Activated CD4-positive, alpha-beta T cell treated with anti-CD3 and anti-CD28 coated beads, Interleukin-10, Interleukin-2, amounts not matched to agents 100 ng/mL and 50 ng/mL, durations not matched to agents 16 hours and 8 hours (primary cell): Measurements from ENCODE around the gene EBI3.
"Not testable (repeated sequence)": the region's sequence is repeated elsewhere in the genome, so short reads cannot be mapped to it uniquely, and the experiment has no call there.

ENCODE experiments used
- DNase-seq: peaks from one replicate; pipeline ENCODE4 v3.0.0-alpha.2; 2020

The EBI3 gene

GRCh38 chr19:4200940-4201542 lies 28.3 kb upstream of the EBI3 start:
- no peak for DNase-seq

GRCh38 chr19:4201798-4202197 lies 27.5 kb upstream of the EBI3 start:
- no peak for DNase-seq

- peak; percentile 17 for DNase-seq
These were observed 22.4 kb upstream of the EBI3 start for GRCh38 chr19:4206818-4207484.

- DNase-seq, result no peak
These were observed 20.8 kb upstream of the EBI3 start for GRCh38 chr19:4208385-4209094.

DNA sequence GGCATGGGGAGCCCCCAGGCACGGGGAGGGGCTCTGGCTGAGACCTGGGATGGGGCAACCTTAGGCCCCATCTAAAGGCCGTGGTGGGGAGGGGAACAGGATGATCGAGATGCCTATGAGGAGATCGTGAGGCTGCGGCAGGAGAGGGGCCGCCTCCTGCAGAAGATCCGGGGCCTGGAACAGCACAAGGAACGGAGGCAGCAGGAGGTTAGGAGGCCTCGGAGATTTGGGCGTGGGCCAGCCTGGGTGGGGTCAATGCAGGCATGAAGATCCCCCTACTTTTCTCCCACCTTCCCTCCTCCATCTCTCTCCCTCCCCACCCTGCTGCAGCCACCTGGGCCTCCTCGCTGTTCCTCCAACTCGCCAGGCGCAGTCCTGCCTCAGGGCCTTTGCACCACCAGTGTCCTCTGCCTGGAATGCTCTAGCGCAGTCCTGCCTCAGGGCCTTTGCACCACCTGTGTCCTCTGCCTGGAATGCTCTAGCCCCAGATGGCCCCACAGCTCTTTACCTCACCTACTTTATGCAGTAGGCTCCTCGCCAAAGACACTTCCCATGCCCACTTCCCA lies 19.1 kb upstream of the EBI3 start:
- DNase-seq, result no peak

DNA sequence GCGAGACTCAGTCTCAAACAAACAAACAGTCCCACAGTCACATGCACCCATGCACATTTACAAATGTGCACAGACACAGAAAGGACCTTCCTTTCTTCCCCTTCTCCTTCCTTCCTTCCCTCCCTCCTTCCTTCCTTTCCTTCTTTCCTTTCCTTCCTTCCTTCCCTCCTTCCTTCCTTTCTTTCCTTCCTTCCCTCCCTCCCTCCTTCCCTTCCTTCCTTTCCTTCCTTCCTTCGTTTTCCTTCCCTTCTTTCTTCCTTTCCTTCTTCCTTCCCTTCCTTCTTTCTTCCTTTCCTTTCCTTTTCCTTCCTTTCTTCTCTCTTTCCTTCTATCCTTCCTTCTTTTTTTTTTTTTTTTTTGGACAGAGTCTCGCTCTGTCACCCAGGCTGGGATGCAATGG lies 16.2 kb upstream of the EBI3 start:
- DNase-seq, result no peak

DNA sequence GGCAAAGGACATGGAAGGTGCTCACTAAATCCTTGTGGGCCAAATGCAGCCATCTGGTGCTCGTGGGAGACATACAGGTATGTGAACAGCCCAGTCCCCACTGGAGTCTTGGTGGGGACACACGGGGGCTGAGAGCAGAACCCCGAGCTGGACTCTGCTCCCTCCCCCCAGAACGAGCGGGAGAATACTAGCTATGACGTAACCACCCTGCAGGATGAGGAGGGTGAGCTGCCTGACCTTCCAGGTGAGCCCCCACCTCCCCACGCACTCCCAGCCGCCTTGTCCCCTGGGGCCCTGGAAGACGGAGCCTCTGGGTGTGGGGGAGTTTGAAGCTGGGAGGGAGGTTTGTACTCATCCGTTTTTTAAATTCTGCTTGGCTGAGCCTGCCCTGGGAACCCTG lies 13.5 kb upstream of the EBI3 start:
- no peak for DNase-seq

- no peak for DNase-seq
These were observed 12.5 kb upstream of the EBI3 start for GRCh38 chr19:4216846-4217245.

DNA sequence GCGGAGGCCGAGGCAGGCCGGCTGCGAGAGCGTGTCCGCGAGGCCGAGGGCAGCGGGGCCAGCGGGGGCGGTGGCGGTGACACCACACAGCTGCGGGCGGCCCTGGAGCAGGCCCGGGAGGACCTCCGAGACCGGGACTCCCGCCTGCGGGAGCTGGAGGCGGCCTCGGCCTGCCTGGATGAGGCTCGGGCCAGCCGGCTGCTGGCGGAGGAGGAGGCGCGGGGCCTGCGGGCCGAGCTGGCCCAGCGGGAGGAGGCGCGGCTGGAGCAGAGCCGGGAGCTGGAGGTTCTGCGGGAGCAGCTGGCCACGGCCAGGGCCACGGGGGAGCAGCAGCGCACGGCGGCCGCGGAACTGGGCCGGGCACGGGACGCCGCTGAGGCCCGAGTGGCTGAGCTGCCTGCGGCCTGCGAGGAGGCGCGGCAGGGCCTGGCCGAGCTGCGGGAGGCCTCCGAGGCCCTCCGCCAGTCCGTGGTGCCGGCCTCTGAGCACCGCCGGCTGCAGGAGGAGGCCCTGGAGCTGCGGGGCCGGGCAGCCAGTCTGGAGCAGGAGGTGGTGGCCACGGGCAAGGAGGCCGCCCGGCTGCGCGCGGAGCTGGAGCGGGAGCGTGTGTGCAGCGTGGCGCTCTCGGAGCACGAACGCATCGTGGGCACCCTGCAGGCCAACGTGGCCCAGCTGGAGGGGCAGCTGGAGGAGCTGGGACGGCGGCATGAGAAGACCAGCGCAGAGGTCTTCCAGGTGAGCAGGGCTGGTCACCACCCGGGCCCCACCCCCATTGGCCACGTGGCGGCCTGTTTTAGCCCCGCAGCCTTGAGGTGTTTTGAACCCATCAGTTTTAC lies 11.7 kb upstream of the EBI3 start:
- no peak for DNase-seq

- DNase-seq, result not testable (repeated sequence)
These were observed 10.8 kb upstream of the EBI3 start for GRCh38 chr19:4218523-4218922.

DNA sequence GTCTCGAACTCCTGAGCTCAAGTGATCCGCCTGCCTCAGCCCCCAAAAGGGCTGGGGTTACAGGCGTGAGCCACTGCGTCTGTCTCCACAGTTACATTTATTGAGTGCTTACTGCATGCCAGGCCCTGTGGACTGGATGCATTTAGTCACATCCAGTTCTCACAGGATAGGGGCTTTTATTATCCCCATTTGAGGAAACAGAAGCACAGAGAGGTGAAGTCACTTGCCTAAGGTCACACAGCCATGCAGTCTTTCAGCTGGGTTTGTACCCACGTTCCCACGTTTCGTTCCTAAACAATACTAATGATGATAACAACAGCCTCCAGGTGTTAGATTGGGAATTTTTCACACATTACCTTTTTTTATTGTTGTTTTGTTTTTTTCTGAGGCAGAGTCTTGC lies 9.1 kb upstream of the EBI3 start:
- DNase-seq, result no peak

DNA sequence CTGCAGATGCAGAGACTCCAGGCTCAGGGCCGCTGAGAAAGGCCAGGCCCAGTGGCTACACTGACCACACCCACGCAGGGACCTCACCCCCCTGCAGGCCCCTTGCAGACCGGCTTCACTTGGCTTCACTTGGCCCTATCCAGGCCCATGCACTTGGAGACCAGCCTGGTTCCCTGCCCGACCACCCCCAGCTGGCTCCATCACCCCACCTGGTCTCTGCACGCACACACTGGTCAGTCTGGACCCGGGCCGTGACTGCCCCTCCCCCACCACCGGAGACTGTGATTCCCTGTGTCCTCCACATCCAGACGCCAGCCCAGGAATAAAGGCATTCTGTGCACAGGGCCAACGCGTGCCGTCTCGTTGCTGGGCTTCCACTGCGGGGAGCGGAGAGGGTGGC lies 4.9 kb upstream of the EBI3 start:
- no peak for DNase-seq

DNA sequence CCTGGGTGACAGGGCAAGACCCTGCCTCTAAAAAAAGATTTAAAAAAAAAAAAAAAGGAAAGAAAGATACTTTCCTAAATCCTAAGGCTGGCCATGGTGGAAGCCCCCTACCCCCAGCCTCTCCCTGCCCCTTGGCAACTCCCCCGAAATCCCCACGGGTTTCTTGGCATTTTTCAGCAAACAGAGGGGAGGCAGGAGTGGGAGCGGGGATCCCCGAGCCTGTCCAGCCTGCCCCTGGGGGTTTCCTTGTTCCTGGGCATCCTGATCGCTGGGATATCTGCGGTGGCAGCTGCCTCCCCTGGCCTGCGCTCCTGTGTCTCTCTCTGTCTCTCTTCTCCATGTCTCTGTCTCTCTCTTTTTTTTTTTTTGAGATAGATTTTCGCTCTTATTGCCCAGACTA lies 3.4 kb upstream of the EBI3 start:
- no peak for DNase-seq

GRCh38 chr19:4227771-4228170 lies 1.6 kb upstream of the EBI3 start:
- no peak for DNase-seq

DNA sequence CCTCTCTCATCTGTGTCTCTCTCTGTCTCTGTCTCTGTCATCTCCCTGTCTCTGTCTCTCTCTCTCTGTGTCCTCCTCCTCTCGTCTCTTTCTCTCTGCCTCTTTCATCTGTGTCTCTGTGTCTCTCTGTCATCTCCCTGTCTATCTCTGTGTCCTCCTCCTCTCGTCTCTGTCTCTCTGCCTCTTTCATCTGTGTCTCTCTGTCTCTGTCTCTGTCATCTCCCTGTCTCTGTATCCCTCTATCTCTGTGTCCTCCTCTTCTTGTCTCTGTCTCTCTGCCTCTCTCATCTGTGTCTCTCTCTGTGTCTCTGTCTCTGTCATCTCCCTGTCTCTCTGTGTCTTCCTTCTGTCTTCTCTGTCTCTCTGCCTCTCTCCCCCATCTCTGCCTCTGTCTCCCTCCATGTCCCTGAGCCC lies 551 bp upstream of the EBI3 start:
- DNase-seq, result no peak

GRCh38 chr19:4230237-4230636 lies 914 bp downstream of the EBI3 start:
- not testable (repeated sequence) for DNase-seq

- not testable (repeated sequence) for DNase-seq
These were observed 2.2 kb downstream of the EBI3 start for GRCh38 chr19:4231521-4231920.

- DNase-seq, result not testable (repeated sequence)
These were observed 2.8 kb downstream of the EBI3 start for GRCh38 chr19:4232139-4232538.

DNA sequence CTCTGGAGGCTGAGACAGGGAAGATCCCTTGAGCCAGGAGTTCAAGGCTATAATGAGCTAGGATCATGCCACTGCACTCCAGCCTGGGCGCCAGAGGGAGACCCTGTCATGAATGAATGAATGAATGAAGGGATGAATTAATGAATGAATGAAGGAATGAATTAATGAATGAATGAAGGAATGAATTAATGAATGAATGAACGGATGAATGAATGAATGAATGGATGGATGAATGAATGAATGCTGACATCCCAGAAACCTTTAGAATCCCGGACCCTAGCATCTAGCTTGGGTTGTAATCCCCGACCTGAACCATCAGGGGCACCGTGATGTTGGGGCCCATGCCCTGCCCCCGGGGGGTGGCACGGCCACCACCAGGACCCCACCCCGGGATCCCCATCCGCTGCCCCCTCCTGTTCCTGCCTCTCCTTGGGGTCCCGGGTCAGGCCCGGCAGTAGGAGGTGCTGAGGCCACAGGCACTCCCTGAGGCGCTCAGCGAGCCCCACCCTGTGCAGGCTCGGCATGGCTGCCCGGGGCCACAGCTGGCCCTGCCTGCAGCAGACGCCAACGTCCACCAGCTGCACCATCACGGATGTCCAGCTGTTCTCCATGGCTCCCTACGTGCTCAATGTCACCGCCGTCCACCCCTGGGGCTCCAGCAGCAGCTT lies 3.4 kb downstream of the EBI3 start:
- DNase-seq, result no peak

- DNase-seq, result peak; percentile 82
These were observed 4.0 kb downstream of the EBI3 start for GRCh38 chr19:4233282-4233853.

DNA sequence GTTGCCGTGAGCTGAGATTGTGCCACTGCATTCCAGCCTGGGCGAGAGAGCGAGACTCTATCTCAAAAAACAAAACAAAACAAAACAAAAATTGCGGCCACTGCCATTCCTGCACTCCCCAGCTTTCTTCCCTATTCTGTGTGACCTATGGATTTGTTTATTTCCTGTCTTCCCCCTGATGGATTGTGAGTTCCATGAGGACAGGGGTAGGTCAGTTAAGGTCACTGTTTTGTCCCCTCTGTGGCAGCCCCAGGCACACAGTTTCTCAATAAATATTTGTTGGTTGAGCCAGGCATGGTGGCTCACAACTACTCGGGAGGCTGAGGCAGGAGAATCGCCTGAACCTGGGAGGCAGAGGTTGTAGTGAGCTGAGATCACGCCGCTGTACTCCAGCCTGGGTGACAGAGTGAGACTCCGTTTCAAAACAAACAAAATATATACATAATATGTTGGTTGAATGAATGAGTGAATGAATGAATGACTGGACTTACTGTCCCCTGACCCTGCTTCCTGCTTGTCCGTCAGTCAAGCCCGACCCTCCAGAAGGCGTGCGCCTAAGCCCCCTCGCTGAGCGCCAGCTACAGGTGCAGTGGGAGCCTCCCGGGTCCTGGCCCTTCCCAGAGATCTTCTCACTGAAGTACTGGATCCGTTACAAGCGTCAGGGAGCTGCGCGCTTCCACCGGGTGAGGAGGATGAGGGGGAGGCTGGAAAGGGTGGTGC lies 5.0 kb downstream of the EBI3 start:
- DNase-seq, result no peak

DNA sequence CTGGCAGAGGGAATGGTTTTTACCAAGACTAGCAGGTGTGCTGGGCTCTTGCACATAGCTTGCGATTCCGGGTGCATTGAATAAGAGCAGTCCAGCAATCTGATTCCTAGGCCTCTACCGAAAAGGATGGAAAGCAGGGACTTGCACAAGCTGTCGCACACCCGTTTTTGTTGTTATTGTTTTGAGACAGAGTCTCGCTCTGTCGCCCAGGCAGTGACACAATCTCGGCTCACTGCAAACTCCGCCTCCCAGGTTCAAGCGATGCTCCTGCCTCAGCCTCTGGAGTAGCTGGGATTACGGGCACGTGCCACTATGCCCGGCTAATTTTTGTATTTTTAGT lies 5.5 kb downstream of the EBI3 start:
- DNase-seq, result no peak
